NCI-H128 (cell line): ENCODE measurements around the gene MAP2K5.
A peak's percentile ranks its signal among the peaks of the same experiment; 100 is the strongest.
"Not testable (repeated sequence)": the region's sequence is repeated elsewhere in the genome, so short reads cannot be mapped to it uniquely, and the experiment has no call there.

ENCODE experiments used
- DNase-seq: peaks from one replicate; lab custom pipeline; 2025; ENCODE audit not compliant: unreplicated experiment; lab: John Stamatoyannopoulos, UW

Gene MAP2K5

DNA sequence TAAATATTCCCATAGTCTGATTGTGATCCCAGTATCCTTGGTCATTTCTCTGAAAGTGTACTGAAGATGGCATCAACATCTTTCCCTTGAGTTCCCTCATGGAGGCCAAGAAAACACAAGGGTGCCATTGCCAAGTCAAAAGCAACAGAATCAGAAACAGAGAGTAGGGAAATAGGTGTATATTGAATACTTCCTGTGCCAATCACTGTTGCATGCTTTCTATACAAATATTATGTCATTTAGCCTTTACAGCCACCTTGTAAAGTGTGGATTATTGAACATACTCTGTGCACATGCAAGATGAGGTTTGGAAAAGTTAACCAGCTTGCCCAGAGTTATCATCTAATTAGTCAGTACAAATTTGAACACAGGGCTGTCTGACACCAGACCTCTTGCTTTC lies 117.9 kb downstream of the MAP2K5 start:
- DNase-seq = no peak

DNA sequence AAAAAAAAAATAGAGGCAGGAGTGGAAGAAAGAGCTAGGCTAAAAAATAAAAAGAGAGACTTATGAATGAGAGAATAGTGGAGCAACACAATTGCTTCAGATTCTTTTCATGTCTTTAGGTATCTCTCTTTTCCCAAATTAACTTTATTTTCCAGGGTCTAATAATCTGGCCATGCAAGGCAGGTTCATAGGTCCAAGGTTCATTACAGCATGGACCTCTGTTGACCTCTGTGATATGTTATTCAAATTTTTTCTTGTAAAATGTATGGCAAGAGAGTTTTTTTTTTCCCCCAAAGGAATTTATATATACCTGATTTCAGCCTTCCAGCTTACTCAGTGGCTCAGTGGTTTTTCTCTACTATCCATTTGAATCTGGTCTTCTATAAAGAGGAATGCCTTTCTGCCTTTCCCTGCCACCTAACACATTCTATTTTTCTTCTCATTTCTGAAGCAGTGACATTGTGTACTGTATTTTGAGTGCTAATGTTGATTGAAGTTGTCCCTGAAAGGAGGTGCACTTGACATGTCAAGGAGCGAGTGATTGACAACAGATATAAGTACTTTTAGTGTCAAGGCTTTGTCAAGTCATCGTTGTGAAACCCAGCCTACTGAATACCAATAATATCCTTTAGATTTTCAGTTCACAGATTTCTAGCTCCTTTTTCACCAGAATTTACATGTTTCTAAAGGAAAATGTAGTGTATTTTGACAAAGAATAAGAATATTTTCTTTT lies 118.5 kb downstream of the MAP2K5 start:
- no peak for DNase-seq

DNA sequence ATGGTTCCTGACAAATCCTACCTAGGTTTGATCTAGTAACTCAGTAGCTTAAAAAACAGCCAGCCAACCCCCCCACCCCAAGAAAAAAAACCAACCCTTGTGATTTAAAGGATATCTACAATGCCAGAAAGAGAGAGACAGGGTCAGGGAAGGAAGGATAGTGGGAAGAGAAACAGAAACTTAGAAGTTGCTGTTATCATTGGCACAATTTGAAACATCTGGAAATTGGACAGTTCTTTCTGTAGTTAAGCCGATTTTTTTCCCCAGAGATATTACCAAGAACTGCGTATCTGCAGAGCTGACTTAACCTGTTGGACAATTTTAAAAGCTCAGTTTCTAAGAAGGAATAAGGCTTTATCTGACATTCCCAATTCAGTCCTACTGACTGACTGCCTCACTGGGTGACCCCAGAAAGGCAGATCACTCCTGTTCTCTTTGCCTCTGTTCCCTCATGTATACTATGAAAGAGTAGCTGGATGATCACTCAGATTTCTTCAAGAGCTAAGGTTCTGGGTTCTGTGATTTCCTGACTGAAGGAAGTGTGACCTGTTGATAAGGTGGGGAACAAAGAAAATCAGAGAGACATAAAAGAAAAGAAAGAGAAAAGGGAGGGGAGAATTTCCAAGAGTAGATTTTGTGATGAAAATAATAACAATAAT lies 128.3 kb downstream of the MAP2K5 start:
- no peak for DNase-seq

GRCh38 chr15:67672834-67673233 lies 130.3 kb downstream of the MAP2K5 start:
- not testable (repeated sequence) for DNase-seq

- DNase-seq = no peak
These were observed 132.5 kb downstream of the MAP2K5 start for GRCh38 chr15:67674983-67675382.

DNA sequence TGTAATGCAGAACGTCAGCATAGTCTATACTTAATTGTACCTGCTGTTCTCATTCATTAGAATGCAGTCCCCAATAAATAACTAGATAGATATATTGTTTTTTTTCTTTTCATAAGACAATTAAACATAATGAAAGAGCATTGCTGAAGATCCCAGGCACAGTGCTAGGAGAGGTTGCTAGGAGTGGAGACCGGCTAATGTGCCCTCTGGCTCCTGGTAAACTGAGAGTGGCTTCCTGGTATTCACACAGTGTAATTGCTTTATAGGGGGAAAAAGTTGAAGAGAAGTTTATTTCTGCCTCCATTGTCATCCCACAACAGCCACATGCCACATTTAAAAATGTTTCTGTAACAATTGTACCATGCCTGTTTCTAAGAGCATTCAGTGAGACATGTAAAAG lies 135.6 kb downstream of the MAP2K5 start:
- DNase-seq = no peak

- DNase-seq = no peak
These were observed 136.5 kb downstream of the MAP2K5 start for GRCh38 chr15:67678993-67679392.

DNA sequence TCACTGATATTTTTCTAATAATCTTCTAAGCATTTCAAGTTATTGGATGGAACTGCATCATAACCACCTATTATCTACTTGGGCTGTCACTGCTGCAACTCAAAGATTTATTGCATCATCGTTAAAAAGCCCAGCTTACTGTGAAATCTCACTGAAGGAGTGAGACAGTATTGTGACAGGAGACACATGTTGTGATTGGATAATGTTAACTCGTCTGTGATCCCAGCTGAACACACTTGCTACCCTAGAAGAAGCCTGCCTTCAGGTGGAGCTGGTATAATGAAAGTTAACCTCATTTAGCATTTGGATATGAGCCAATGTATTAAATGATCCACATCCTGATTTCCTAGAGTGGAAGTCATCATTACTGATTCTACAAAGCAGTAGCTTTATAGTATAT lies 138.1 kb downstream of the MAP2K5 start:
- DNase-seq = no peak

DNA sequence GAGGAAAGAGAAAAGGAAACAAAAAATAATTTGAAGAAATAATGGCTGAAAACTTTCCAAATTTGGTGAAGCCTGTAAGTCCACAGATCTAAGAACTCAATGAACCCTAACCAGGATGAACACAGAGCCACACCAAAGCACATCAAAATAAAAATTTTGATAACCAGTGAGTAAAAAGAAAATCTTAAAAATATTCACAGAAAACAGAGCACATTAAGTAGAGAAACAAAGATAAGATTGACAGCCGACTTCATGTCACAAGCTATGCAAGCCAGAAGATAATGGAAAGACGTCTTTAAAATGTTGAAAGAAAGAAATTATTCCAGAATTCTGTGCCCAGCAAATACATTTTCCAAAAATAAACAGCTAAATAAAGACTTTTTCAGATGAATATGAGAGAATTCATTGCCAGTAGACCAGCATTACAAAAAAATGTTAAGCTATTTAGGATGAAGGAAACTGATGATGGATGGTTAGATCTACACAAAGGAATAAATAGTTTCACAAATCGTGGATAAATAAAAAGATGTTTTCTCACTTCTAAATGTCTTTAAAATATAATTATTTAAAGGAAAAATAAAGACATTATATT lies 142.6 kb downstream of the MAP2K5 start:
- DNase-seq = no peak

- DNase-seq = no peak
These were observed 143.2 kb downstream of the MAP2K5 start for GRCh38 chr15:67685716-67686115.

DNA sequence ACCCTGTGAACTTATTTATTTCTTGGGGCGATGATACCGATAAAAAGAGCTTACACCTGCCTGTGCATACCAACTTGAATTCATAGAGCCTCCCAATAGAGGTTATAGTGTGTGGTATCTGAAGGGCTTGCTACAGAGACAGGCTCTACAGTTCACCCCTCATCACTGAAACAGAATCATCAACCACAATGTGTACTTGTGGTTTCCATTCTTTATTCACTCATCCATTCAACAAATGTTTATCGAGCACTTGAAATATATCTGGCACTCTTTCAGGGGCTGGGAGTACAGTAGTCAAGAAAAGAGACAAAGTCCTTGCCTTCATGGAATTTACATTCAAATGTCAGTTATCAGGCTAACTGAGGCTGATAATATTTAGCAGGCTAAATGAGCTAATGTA lies 148.4 kb downstream of the MAP2K5 start:
- peak; percentile 50 for DNase-seq

- DNase-seq = no peak
These were observed 148.9 kb downstream of the MAP2K5 start for GRCh38 chr15:67691450-67691849.

DNA sequence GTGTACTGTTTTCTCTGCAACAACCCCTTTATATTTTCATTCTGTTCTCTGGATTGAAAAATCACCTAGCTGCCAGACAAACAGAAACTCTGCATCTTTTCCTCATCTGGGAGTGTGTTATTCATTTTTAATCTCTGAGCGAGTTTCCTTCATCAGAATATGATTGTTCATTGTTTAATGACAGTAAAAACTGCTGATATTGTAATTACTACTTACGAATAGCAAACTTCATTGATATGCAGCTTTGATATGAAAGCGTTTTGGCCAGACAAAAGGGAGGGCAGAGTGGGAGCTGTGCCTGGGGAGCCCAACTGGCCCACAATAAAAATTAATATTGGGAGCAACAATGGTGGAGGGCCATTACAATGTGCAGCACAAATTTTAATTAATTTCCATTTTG lies 150.1 kb downstream of the MAP2K5 start:
- no peak for DNase-seq

DNA sequence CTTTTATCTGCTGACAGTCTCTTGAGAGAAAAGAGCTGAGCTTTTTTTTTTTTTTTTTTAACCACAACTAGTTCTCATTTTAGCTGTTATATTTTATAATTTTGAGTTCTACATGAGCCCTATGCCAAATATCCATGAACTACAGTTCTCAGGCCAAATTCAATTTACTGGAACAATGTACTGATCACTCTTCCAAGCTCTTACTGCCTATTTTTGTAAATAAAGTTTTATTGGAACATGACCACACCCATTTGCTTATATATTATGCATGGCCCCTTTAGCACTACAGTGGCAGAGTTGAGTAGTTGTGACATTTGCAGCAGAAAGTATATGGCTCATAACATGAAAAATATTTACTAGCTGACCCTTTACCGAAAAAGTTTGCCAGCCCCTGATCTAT lies 153.6 kb downstream of the MAP2K5 start:
- no peak for DNase-seq

GRCh38 chr15:67700023-67700422 lies 157.5 kb downstream of the MAP2K5 start:
- DNase-seq = no peak

GRCh38 chr15:67701669-67702068 lies 159.2 kb downstream of the MAP2K5 start:
- no peak for DNase-seq

GRCh38 chr15:67707520-67708283 lies 165.2 kb downstream of the MAP2K5 start:
- DNase-seq = no peak

GRCh38 chr15:67708500-67708899 lies 166.0 kb downstream of the MAP2K5 start:
- DNase-seq = no peak

GRCh38 chr15:67715170-67715569 lies 172.7 kb downstream of the MAP2K5 start:
- peak; percentile 15 for DNase-seq

DNA sequence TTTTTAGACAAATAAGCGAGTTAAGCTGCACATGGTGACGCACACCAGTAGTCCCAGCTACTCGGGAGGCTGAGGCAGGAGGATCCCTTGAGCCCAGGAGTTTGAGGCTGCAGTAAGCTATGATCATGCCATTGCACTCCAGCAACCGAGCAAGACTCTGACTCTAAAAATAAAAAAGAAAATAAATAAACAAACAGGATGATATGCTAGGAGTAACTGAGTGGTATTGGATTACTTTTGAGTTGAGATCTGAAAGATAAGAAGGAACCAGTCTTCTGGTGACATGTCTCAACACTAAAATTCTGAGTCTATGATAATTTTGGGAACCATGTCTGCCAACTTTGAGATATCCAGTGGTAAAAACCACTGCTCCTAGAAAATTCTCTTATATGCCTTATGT lies 173.7 kb downstream of the MAP2K5 start:
- no peak for DNase-seq

- no peak for DNase-seq
These were observed 175.3 kb downstream of the MAP2K5 start for GRCh38 chr15:67717776-67718175.
